CD4-positive, alpha-beta T cell (primary cell): ENCODE results near the gene ERC2. TPM values are rescaled to one million over a fixed set of nuclear protein-coding genes. Genes with fewer than 3 reads are reported as not detected.
"Not testable (repeated sequence)": the region's sequence is repeated elsewhere in the genome, so short reads cannot be mapped to it uniquely, and the experiment has no call there.

ENCODE experiments used
- ATAC-seq: fragments of 200-7000 bp; cut with Tn5 transposase; one replicate; pipeline ENCODE4 v1.10.0; 2022; ENCODE audit warnings: mild to moderate bottlenecking; ENCODE audit not compliant: poor library complexity
- CTCF ChIA-PET: fragments of 350-600 bp; sonication (Branson Sonifier 250); formaldehyde crosslinking; loops from one replicate; lab custom pipeline; 2021; ENCODE audit warnings: antibody characterized with exemption, inconsistent platforms; lab: Charles Lee
- POLR2A ChIA-PET: fragments of 350-600 bp; sonication (Branson Sonifier 250); formaldehyde crosslinking; loops from one replicate; lab custom pipeline; 2021; ENCODE audit warnings: antibody characterized with exemption, inconsistent platforms; lab: Charles Lee
- DNase-seq, 14 experiments: peaks; one replicate each; pipeline ENCODE4 v3.0.0-alpha.2; 2013 to 2020; ENCODE audit warnings: mixed read lengths in 2 of 14
- H3K27ac ChIP-seq, 2 donors: one replicate each; pipeline versions ENCODE4 v1.5.1 to v1.7.0; 2013; ENCODE audit warnings: low read length in 2 of 2, low read depth in 1 of 2, mild to moderate bottlenecking in 1 of 2
- H3K27me3 ChIP-seq, 2 experiments: 1 replicate in 1 of 2; 2 replicates in 1 of 2; pipeline versions ENCODE4 v1.6.1 to v1.7.0; 2013; ENCODE audit warnings: low read length in 2 of 2, control low read depth in 1 of 2, mild to moderate bottlenecking in 1 of 2, moderate library complexity in 1 of 2; ENCODE audit not compliant: insufficient read depth in 2 of 2, control insufficient read depth in 1 of 2
- H3K36me3 ChIP-seq: one replicate; pipeline ENCODE4 v1.6.1; 2013; ENCODE audit warnings: low read length, control low read depth; ENCODE audit not compliant: insufficient read depth
- H3K4me1 ChIP-seq: one replicate; pipeline ENCODE4 v1.6.1; 2013; ENCODE audit warnings: low read length, control low read depth; ENCODE audit not compliant: insufficient read depth
- H3K4me3 ChIP-seq: one replicate; pipeline ENCODE4 v1.5.1; 2013; ENCODE audit warnings: mild to moderate bottlenecking, low read length, moderate library complexity
- H3K9me3 ChIP-seq, 2 experiments: 1 replicate in 1 of 2; 2 replicates in 1 of 2; pipeline versions ENCODE4 v1.6.1 to v1.7.0; 2013; ENCODE audit warnings: low read length in 2 of 2, mild to moderate bottlenecking in 2 of 2, control low read depth in 1 of 2, moderate library complexity in 1 of 2; ENCODE audit not compliant: control insufficient read depth in 1 of 2, insufficient read depth in 1 of 2
- H3K27ac Mint-ChIP-seq: one replicate; pipeline ENCODE4 v1.8.0; 2020; ENCODE audit warnings: mixed read lengths
- H3K27me3 Mint-ChIP-seq: one replicate; pipeline ENCODE4 v1.8.0; 2021; ENCODE audit warnings: mixed read lengths
- H3K36me3 Mint-ChIP-seq: one replicate; pipeline ENCODE4 v1.8.0; 2021; ENCODE audit warnings: low read depth, mixed read lengths
- H3K4me1 Mint-ChIP-seq: one replicate; pipeline ENCODE4 v1.8.0; 2021; ENCODE audit warnings: low read depth, mixed read lengths
- H3K4me3 Mint-ChIP-seq: one replicate; pipeline ENCODE4 v1.8.0; 2020; ENCODE audit warnings: mild to moderate bottlenecking, mixed read lengths
- H3K9me3 Mint-ChIP-seq: one replicate; pipeline ENCODE4 v1.8.0; 2020; ENCODE audit warnings: mixed read lengths
- intact Hi-C, 2 experiments: fragments of 100-400 bp; cut with DNase I in 1 of 2; cut with micrococcal nuclease in 1 of 2; formaldehyde crosslinking; loops; one replicate each; pipeline versions ENCODE4 v1.15.1 to v1.9.0; 2023 to 2025; cut with DNase I, micrococcal nuclease
- polyA plus RNA-seq, 2 donors: library from polyadenylated mRNA; unstranded; fragments of 120-200 nt; gene quantifications; one replicate each; pipeline ENCODE4 v1.2.1, GENCODE V29; 2013
- total RNA-seq, 174 experiments: library from RNA in 2 of 174; stranded (reverse) in 2 of 174; gene quantifications; one replicate each; pipeline ENCODE4 v1.2.3 and lab custom pipeline; 2021 to 2026
- TF ChIP-seq, protein P1 (sequence below): fragments of 200-600 bp; IDR thresholded peaks from one replicate; pipeline ENCODE4 v1.8.0; 2022; ENCODE audit warnings: antibody characterized with exemption, mild to moderate bottlenecking

ERC2 gene
- total RNA-seq (not detected), total RNA-seq (lab: John Stamatoyannopoulos, UW) (0 to 0.45 (median 0) reads per million in 172 experiments)
- not detected for polyA plus RNA-seq (2013, experiment 1 of 2)
- 0.08 TPM for polyA plus RNA-seq (2013, experiment 2 of 2)

DNA sequence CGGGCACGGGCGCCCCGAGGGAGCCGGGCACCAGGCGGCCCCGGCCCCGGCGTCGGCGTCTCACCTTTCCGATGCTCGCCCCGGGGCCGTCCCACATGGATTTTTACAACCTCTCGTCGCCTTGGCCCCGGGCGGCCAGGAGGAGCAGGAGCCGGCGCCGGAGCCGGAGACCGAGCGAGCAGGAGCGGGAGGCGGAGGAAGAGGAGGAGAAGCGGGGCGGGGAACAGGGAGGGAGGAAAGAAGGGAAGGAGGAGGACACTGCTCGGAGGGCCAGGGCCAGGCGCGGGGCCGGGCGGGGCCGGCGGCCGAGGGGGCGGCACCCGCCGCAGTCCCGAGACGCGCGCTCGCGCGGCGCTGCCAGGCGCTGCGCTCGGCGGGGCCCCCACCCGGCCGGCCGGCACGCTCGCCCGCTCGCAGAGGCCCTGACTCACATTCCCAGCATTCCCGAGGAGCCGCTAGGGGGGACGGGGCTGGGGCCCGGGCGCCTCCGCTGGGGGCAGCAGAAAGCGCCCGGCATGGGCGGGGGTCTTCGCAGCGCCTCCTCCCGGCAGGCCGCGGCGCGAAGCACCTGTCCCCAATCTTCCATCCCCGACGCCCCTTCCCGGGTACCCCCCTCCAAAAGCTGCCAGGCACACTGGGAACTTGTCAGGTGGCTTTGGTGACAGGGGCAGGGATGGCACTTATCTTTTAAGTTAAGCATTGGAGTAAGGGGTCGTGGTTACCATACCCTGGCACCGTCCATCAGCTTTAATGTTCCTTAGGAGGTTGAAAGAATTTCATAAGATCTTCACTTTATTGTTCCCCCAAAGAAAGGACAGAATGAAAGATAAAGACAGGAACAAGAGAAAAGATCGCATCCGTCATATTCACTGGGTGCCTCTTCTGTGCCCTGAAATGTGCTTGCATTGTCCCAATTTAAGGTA lies at the start of gene ERC2:
Gene ERC2 (minus strand): TSS at position 284 of the 923 bp plus-strand sequence.
- H3K36me3 ChIP-seq: no peaks in the 10 kb centered on the region
- Mint-ChIP-seq H3K36me3 (no peaks in the 10 kb centered on the region), H3K27ac (no peak within 1 kb of the TSS), H3K9me3 (peaks cover 2% of the 10 kb centered on the region), H3K27me3 (peaks cover 84% of the 10 kb centered on the region), H3K4me3 (peak within 1 kb of the TSS; percentile 27), H3K4me1 (peaks cover 22% of the 10 kb centered on the region)
- H3K4me3 ChIP-seq: peak within 1 kb of the TSS; percentile 14
- peaks cover 55 to 74% of the 10 kb centered on the region in 2 experiments for H3K27me3 ChIP-seq
- CTCF ChIA-PET: no interaction called here
- POLR2A ChIA-PET: no interaction called here
- TF ChIP-seq, protein P1, sequence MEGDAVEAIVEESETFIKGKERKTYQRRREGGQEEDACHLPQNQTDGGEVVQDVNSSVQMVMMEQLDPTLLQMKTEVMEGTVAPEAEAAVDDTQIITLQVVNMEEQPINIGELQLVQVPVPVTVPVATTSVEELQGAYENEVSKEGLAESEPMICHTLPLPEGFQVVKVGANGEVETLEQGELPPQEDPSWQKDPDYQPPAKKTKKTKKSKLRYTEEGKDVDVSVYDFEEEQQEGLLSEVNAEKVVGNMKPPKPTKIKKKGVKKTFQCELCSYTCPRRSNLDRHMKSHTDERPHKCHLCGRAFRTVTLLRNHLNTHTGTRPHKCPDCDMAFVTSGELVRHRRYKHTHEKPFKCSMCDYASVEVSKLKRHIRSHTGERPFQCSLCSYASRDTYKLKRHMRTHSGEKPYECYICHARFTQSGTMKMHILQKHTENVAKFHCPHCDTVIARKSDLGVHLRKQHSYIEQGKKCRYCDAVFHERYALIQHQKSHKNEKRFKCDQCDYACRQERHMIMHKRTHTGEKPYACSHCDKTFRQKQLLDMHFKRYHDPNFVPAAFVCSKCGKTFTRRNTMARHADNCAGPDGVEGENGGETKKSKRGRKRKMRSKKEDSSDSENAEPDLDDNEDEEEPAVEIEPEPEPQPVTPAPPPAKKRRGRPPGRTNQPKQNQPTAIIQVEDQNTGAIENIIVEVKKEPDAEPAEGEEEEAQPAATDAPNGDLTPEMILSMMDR: no peak
- no peak within 1 kb of the TSS for H3K27ac ChIP-seq
- H3K9me3 ChIP-seq: no peaks in the 10 kb centered on the region
- ATAC-seq: no peak
- peaks cover 13% of the 10 kb centered on the region for H3K4me1 ChIP-seq
- DNase-seq: no peak
- intact Hi-C loops: no loop called here

DNA sequence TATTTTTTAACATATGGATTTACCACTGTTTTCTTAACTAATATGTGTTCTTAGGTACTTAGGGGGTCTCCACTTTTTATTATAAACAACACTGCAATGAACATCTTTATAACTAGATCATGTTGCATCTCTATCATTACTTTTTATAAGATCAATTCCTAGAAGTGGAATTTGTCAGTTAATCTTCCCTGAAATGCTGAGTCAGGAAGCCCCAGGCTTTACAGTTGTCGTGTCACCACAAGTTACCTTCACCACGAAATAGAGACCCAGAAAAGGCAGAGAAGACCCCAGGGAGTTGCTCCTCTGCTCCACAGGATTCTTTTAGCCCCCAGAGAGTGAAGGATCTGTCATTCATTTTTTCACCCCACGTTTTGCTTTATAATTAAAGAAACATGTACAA lies 34.5 kb upstream of the ERC2 start:
- Mint-ChIP-seq H3K4me1 (no peaks in the 10 kb centered on the region), H3K27me3 (peaks cover 41% of the 10 kb centered on the region), H3K4me3 (no peak overlapping the region), H3K36me3 (no peaks in the 10 kb centered on the region), H3K27ac (no peak overlapping the region), H3K9me3 (no peaks in the 10 kb centered on the region)
- ATAC-seq: no peak
- Histone ChIP-seq H3K4me1 (no peaks in the 10 kb centered on the region), H3K9me3 (peaks cover 0 to 4% of the 10 kb centered on the region in 2 experiments), H3K36me3 (no peaks in the 10 kb centered on the region), H3K27ac (no peak overlapping the region), H3K27me3 (peaks cover 0 to 7% of the 10 kb centered on the region in 2 experiments), H3K4me3 (no peak overlapping the region)
- TF ChIP-seq, protein P1: no peak
- intact Hi-C loops: no loop called here
- CTCF ChIA-PET: no interaction called here
- POLR2A ChIA-PET: no interaction called here
- no peak for DNase-seq

DNA sequence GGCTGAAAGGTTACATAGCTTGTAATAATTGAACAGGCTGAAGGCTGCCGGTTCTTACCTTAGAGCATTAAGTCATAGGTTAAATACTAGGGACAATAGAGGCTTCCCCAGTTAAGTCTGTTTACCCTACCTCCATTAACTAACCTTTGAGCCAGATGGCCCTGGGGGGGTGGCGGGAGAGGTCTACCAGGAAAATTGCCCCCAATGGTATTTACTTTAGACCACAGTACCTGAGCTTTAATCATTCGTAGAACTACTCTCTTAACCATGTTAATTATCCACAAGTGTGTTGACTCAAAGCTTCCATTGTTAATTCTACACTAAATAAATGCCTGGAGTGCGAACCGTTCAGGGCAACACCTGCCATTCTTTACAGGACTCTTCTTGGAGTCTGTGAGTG lies 28.1 kb upstream of the ERC2 start:
- H3K4me3 Mint-ChIP-seq, H3K27ac ChIP-seq, H3K27ac Mint-ChIP-seq, H3K4me3 ChIP-seq, ATAC-seq, POLR2A ChIA-PET, H3K36me3 ChIP-seq, H3K4me1 Mint-ChIP-seq, H3K27me3 ChIP-seq, CTCF ChIA-PET, intact Hi-C loops, DNase-seq, H3K4me1 ChIP-seq, H3K9me3 ChIP-seq, H3K36me3 Mint-ChIP-seq, H3K9me3 Mint-ChIP-seq: not testable (repeated sequence)
- peaks cover 53% of the 10 kb centered on the region for H3K27me3 Mint-ChIP-seq
